Neural cell (in vitro differentiated cells): ENCODE data around the gene NTF3.

ENCODE experiments used
- POLR2AphosphoS5 ChIP-seq: IDR thresholded peaks from 2 replicates; pipeline ENCODE4 v1.6.1; 2012
- TF ChIP-seq, protein P1 (sequence below): fragments of 450-650 bp; IDR thresholded peaks from 2 replicates; pipeline ENCODE4 v1.5.1; 2014; ENCODE audit warnings: antibody characterized with exemption, mild to moderate bottlenecking, moderate library complexity; ENCODE audit not compliant: poor library complexity, severe bottlenecking

DNA sequence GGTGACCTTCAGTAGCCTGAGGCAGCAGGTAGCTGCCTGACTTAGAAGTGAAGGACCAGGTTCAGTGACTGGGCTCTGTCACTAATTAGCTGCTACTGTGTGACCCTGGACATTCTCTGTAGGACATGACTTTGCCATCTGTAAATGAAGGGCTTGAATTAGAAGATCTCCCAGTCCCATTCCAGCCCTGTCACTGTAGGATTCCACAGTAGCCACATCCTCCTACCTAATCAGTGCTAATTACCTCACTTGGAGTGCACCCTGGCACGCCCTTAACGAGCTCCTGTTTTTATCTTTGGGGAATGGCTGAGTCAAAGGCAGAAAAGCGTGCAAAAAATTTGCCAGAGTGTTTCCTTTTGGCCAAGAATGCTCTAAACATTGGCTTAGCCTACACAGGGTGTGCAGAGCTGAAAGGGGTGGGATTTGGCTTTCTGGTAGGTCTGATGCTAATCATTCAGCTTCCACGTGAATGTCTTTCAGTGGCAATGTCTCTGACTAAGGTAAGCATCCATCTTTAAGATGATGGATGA is 6.8 kb downstream of the NTF3 start:
- no peak for TF ChIP-seq POLR2AphosphoS5
- TF ChIP-seq, protein P1, sequence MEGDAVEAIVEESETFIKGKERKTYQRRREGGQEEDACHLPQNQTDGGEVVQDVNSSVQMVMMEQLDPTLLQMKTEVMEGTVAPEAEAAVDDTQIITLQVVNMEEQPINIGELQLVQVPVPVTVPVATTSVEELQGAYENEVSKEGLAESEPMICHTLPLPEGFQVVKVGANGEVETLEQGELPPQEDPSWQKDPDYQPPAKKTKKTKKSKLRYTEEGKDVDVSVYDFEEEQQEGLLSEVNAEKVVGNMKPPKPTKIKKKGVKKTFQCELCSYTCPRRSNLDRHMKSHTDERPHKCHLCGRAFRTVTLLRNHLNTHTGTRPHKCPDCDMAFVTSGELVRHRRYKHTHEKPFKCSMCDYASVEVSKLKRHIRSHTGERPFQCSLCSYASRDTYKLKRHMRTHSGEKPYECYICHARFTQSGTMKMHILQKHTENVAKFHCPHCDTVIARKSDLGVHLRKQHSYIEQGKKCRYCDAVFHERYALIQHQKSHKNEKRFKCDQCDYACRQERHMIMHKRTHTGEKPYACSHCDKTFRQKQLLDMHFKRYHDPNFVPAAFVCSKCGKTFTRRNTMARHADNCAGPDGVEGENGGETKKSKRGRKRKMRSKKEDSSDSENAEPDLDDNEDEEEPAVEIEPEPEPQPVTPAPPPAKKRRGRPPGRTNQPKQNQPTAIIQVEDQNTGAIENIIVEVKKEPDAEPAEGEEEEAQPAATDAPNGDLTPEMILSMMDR = no peak
